H1 (cell line): ENCODE measurements around the gene SLC8B1. TPM values are rescaled to one million over a fixed set of nuclear protein-coding genes. Genes with fewer than 3 reads are reported as not detected.

Experiments used
- NANOG ChIP-seq: IDR thresholded peaks from 2 replicates; pipeline ENCODE4 v1.6.1; 2011; ENCODE audit warnings: low read length, low read depth, mild to moderate bottlenecking, inconsistent platforms; ENCODE audit not compliant: insufficient read depth, poor library complexity, severe bottlenecking
- RBBP5 ChIP-seq: IDR thresholded peaks from 2 replicates; pipeline ENCODE4 v1.7.1; 2012; ENCODE audit warnings: low read depth, mild to moderate bottlenecking, inconsistent platforms, low read length, moderate library complexity, borderline replicate concordance
- SIX5 ChIP-seq: IDR thresholded peaks from 2 replicates; pipeline ENCODE4 v1.6.1; 2011; ENCODE audit warnings: mild to moderate bottlenecking, low read depth, low read length
- polyA plus RNA-seq, 7 experiments: library from polyadenylated mRNA; depleted of rRNA in 3 of 7; stranded (reverse) in 5 of 7; unstranded in 2 of 7; fragments of >200 nt in 5 of 7; fragments of 200-250 nt in 2 of 7; gene quantifications; 1 replicate in 5 of 7; 2 replicates in 1 of 7; 4 replicates in 1 of 7; pipeline versions ENCODE4 v1.2.1 to v1.2.3, GENCODE V29; 2011 to 2013; ENCODE audit warnings: missing spikeins in 2 of 7, mixed read lengths in 2 of 7
- total RNA-seq: library from RNA; stranded (reverse); fragmentation: NEBNext Ultra II Directional; extraction: Animal tissue kit (Norgen Biotek cat#: 25700); gene quantifications from 2 replicates; pipeline ENCODE4 v1.2.1, GENCODE V29; 2021
- TF ChIP-seq, protein P1 (sequence below): IDR thresholded peaks from 2 replicates; pipeline ENCODE4 v1.6.1; 2011; ENCODE audit warnings: low read depth, mild to moderate bottlenecking, low read length; ENCODE audit not compliant: insufficient read depth
- TF ChIP-seq, protein P2 (sequence below): IDR thresholded peaks from 2 replicates; pipeline ENCODE4 v1.6.1; 2011; ENCODE audit warnings: low read length, improper control_type of control experiment

Gene SLC8B1
- total and polyA plus RNA-seq, 2 of the 8 experiments (the other 6 are each of a cell fraction or from before 2014, with no cell fraction given), result 11.2 to 19.1 TPM

DNA sequence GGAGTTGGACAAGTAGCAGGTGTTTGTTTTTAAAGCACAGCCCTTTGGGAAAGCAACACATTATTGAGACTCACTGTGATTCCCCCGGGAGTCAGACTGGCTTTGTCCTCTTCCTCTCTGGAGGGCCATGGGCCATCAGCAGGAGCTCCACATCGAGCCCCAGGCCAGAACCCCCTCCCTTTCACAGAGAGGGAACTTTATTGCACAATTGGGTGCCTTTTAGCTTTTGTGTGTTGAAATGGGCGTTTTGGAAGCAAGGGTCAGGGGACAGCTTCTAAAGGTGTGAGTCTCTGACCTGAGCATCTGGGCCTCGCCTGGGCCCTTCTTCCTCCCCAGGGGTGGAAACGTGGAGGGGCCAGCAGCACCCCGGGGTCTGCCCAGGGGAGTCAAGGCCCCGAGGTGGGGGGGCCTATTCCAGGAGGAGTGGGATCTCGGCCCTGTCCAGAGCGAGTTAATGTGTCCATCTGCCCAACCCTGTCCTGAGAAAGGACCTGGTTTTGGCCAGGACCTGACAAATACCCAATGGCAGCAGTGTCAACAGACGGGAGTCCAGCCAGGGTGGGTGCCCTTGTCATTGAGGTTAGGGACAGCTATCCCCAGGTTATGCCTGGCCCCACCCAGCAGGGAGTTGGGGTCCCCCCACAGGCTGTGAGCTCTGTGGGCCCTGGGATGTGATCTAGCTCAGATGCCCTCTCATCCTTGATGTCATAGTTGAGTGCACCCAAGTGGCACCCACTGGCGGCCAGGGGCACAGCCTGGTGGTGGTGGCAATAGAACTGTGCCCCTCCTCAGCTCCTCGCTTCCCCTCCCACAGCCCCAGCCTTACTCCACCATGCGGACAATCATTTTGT, 37.1 kb downstream of the SLC8B1 start (continued):
- TF ChIP-seq, protein P1, sequence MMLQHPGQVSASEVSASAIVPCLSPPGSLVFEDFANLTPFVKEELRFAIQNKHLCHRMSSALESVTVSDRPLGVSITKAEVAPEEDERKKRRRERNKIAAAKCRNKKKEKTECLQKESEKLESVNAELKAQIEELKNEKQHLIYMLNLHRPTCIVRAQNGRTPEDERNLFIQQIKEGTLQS, result no peak
- TF ChIP-seq RBBP5, result no peak
- no peak for TF ChIP-seq NANOG
- no peak for TF ChIP-seq SIX5
- TF ChIP-seq, protein P2, sequence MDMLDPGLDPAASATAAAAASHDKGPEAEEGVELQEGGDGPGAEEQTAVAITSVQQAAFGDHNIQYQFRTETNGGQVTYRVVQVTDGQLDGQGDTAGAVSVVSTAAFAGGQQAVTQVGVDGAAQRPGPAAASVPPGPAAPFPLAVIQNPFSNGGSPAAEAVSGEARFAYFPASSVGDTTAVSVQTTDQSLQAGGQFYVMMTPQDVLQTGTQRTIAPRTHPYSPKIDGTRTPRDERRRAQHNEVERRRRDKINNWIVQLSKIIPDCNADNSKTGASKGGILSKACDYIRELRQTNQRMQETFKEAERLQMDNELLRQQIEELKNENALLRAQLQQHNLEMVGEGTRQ, result no peak
